ENCODE measurements around the gene NELL2. TPM values are rescaled to one million over a fixed set of nuclear protein-coding genes. Genes with fewer than 3 reads are reported as not detected.

NELL2 gene
- total RNA-seq, 2 donors from 2014 or later: 47.5 to 82.3 TPM

DNA sequence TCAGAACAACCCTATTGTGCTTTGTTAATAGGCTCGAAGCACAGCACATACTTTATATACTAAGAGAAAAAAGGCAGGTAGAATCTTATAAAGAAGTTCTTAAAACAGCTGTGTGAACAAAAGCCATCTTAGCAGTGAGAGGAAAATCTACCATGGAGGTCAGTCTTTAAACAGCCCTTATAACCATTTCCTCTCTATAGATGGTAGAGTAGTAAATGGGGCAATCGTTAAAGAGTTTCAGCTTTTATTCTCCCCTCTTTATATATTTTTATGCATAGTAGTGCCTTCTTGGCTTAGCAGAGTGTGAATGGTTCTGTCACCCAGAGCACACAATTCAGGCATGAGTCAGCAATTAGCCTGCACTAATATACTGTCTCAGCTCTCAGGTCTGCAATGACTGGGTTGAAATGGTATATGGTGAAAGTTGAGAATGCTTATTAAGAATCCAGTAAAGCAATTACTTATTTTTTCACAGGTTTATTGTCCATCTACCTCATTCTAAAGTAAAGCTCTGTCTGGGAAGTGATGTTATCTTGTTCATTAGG lies 305.0 kb downstream of the NELL2 start:
- DNase-seq (ENCODE audit: low spot score in 2 of 2) (no peak), ATAC-seq (no peak)
- H3K27ac Mint-ChIP-seq: no peak overlapping the region
- peaks cover 1 to 5% of the 10 kb centered on the region in 2 donors for H3K36me3 Mint-ChIP-seq
- peaks cover 0 to 2% of the 10 kb centered on the region in 2 donors for H3K9me3 Mint-ChIP-seq

DNA sequence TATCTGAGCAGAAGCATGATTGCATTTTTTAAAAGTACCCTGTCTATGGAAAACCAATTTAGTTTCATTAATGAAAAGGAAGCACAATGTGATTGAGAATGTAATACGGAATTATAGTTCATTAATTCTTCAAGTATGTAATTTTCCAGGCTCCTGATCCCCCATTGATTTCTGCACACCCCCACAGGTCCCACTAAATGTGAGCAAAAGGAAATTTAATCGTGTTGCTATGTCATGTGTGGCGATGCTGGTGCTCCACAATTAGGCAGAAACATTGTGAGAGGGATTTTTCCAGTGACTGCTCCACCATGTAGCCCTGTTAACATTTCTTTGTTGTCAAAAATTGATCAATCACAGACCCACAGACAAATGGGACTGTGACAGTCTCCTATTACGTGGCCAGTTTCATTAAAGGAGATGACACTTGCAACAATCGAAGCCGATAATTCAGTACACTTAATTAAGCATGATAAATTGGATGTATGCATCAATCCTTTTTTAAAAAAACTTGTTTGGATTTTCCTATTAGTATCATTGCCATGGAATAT lies 306.0 kb downstream of the NELL2 start:
- peaks cover 0 to 9% of the 10 kb centered on the region in 2 donors for H3K9me3 Mint-ChIP-seq
- H3K36me3 Mint-ChIP-seq: peaks cover 11% of the 10 kb centered on the region in 2 donors
- ATAC-seq (no peak), DNase-seq (ENCODE audit: low spot score in 2 of 2) (no peak)
- H3K27ac Mint-ChIP-seq: no peak overlapping the region

DNA sequence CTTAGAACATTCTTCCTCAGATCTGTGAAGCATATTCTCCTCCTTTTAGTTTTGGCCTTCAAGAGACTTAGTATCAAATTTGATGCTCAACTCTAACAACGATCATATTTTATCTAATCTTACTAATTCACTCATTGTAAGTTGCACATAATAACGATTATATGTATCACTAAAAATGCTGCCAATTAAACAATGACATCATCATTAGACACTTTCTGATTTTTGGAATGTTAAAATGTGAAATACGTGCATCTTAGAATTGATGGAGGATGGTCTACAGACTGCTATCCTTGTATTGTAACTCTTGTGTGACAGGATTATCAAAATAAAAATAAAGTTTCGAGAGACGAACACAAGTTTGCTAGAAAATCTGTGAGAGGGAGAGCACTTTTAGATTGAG lies 311.0 kb downstream of the NELL2 start:
- H3K27ac Mint-ChIP-seq: no peak overlapping the region
- H3K36me3 Mint-ChIP-seq: peaks cover 13 to 18% of the 10 kb centered on the region in 2 donors
- no peak for ATAC-seq
- DNase-seq (ENCODE audit: low spot score in 2 of 2): no peak
- H3K9me3 Mint-ChIP-seq: peaks cover 0 to 13% of the 10 kb centered on the region in 2 donors

DNA sequence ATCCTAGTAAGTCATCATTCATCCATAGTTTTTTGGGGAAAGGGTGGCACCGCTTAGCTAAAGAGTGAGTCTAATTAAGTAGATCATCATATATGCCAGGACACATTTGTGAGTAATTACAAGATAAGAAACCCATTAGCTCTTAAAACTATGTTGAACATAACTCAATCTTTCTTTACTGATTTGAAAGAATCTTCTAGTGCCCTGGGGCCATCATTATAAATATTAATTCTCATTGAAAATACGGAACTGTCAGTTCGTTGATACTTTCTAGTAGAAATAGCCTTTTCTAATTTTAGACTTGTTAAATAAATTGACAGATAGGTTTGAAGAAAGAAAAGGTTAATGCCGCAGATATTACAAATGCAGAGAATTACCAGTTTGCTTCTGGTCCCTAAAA lies 312.6 kb downstream of the NELL2 start:
- Mint-ChIP-seq H3K27ac (no peak overlapping the region), H3K9me3 (peaks cover 0 to 24% of the 10 kb centered on the region in 2 donors), H3K36me3 (peaks cover 13 to 26% of the 10 kb centered on the region in 2 donors)
- DNase-seq (ENCODE audit: low spot score in 2 of 2) (no peak), ATAC-seq (no peak)

DNA sequence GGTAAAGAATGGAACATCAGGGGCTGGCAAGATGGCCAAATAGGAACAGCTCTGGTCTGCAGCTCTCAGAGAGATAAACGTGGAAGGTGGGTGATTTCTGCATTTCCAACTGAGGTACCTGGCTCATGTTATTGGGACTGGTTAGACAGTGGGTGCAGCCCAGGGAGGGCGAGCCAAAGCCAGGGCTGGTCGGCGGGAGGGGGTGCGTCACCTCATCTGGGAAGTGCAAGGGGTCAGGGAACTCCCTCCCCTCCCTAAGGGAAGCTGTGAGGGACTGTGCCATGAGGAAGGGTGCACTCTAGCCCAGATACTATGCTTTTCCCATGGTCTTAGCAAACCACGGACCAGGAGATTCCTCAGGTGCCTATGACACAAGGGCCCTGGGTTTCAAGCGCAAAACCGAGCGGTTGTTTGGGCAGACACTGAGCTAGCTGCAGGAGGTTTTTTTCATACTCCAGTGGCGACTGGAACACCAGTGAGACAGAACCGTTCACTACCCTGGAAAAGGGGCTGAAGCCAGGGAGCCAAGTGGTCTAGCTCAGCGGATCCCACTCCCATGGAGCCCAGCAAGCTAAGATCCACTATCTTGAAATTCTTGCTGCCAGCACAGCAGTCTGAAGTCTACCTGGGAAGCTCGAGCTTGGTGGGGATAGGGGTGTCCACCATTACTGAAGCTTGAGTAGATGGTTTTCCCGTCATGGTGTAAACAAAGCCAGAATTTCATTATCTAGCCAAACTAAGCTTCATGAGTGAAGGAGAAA lies 317.6 kb downstream of the NELL2 start:
- peaks cover 6 to 19% of the 10 kb centered on the region in 2 donors for H3K9me3 Mint-ChIP-seq
- DNase-seq (ENCODE audit: low spot score in 2 of 2): no peak
- no peak overlapping the region for H3K27ac Mint-ChIP-seq
- peaks cover 11 to 23% of the 10 kb centered on the region in 2 donors for H3K36me3 Mint-ChIP-seq
- ATAC-seq: no peak

DNA sequence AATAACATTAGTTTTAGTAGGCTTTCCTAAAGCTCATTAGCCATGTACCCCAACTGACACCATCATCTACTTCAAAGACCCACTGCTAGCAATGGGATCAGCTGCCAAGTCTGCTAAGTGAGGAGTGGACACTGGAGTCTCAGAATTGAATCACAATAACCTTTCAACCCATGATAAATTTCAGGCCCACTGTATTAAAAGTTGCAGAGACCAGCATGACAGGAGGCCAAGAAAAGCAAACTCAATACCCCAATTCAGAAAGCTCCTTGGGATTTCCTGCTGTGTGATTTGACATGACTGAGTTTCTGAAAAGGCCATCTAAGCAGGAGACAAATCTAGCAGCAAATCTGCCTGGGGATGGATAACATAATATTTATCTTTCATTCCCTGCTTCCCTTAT lies 320.7 kb downstream of the NELL2 start:
- no peak overlapping the region for H3K27ac Mint-ChIP-seq
- ATAC-seq (no peak), DNase-seq (ENCODE audit: low spot score in 2 of 2) (no peak)
- H3K36me3 Mint-ChIP-seq: peaks cover 11 to 22% of the 10 kb centered on the region in 2 donors
- peaks cover 6 to 19% of the 10 kb centered on the region in 2 donors for H3K9me3 Mint-ChIP-seq

DNA sequence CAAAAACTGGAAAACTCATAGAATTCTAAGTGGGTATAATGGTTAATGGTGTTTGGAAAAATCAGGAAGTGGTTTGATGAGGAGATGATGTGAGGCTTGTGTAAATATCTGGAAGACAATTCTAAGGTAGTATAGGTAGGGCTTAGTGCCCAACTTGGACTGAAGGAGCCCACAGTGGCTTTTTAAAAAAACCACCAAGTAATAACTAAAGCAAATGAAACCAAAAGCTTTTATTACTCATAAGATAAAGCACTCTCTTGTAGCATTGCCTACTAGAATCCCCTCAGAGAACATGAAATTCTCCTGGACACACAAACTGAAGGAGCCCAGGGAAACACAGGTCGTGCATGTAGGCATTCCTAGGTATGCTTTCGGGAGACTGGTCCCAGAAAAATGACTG lies 324.5 kb downstream of the NELL2 start:
- DNase-seq (ENCODE audit: low spot score in 2 of 2): no peak
- H3K27ac Mint-ChIP-seq: no peak overlapping the region
- no peak for ATAC-seq
- no peaks in the 10 kb centered on the region for H3K36me3 Mint-ChIP-seq
- no peaks in the 10 kb centered on the region for H3K9me3 Mint-ChIP-seq

DNA sequence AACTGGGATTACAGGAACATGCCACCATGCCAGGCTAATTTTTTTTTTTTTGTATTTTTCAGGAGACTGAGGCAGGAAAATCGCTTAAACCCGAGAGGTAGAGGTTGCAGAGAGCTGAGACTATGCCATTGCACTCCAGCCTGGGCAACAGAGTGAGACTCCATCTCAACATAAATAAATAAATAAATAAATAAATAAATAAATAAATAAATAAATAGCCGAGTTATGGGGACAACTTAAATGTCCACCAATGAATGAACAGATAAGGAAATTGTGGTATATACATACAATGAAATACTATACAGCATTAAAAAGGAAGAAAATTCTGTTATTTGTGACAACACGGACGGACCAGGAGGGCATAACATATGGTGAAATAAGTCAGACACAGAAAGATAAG lies 325.7 kb downstream of the NELL2 start:
- no peaks in the 10 kb centered on the region for H3K36me3 Mint-ChIP-seq
- no peak overlapping the region for H3K27ac Mint-ChIP-seq
- DNase-seq (ENCODE audit: low spot score in 2 of 2): no peak
- no peaks in the 10 kb centered on the region for H3K9me3 Mint-ChIP-seq
- no peak for ATAC-seq

DNA sequence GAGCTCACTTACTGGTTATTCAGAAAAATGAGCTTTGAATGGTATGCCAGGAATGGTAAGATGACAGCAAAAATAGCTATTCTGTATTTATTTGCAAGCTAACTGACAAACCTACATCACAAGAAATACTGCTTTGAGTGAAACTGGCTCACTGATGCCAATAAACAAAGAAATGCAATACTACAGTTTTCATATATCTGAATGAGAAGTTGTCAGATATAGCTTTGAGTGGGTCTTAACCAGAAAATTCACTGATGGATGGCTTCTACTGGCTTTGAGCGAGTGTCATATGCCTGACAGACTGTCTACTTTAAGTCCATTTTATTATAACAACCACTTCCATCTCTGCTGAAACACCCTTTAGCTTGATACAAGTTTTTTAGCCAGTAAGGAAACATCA lies 330.1 kb downstream of the NELL2 start:
- DNase-seq (ENCODE audit: low spot score in 2 of 2): no peak
- Mint-ChIP-seq H3K9me3 (no peaks in the 10 kb centered on the region), H3K27ac (no peak overlapping the region), H3K36me3 (no peaks in the 10 kb centered on the region)
- no peak for ATAC-seq

DNA sequence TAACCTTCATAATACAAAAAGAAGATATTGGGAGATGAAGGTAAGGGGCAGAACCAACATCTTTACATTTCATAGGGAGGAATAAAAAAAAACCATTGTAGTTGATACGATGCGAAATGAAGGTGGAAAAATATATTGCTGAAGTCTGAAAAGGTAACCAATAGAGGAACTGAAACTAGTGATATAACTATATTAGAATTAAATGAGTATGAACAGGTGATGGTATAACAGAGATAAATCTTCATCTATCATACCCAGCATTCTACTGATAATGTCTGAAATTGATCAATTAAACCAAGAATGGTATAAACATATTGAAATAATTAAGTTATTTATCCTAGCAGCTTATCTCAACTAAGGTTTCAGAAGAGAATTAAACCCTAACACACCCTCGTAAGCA lies 332.1 kb downstream of the NELL2 start:
- Mint-ChIP-seq H3K27ac (no peak overlapping the region), H3K36me3 (no peaks in the 10 kb centered on the region), H3K9me3 (no peaks in the 10 kb centered on the region)
- DNase-seq (ENCODE audit: low spot score in 2 of 2) (no peak), ATAC-seq (no peak)

DNA sequence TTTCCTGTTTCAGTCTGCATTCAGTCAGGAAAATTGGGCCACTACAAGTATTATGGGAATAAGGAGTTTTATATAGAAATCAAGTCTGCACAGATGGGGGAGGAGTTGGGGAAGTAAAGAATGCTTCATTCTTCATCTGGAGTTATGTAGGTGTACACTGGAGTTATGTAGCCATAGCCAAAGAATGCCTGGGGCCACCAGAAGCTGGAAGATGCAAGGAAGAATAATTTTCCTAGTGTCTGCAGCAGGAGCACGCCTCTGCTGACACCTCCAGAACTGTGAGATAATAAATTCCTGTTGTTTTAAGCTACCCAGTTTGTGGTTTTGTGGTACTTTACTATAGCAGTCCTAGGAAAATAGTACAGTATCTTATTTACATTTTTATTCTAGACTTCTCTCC lies 333.4 kb downstream of the NELL2 start:
- H3K9me3 Mint-ChIP-seq: no peaks in the 10 kb centered on the region
- ATAC-seq (no peak), DNase-seq (ENCODE audit: low spot score in 2 of 2) (no peak)
- no peaks in the 10 kb centered on the region for H3K36me3 Mint-ChIP-seq
- H3K27ac Mint-ChIP-seq: no peak overlapping the region

DNA sequence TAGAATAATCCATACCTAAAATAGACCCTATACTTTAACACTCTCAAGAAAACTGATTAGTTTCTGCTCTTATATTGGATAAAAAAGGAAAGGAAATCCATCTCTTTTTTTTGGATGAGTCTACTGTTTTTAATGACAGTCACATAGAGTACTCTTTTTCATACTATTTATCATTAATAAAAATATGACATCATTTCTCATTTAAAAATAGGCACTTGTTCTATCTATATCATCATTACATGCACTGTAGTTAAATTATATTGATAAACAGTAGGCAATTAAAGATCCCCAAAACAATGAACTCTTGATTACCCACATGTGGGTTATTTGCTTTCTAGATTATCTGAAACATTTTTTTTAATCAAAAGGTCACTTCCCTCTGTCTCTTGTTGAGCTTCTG lies 338.8 kb downstream of the NELL2 start:
- no peak for ATAC-seq
- Mint-ChIP-seq H3K27ac (no peak overlapping the region), H3K9me3 (no peaks in the 10 kb centered on the region), H3K36me3 (no peaks in the 10 kb centered on the region)
- no peak for DNase-seq (ENCODE audit: low spot score in 2 of 2)

DNA sequence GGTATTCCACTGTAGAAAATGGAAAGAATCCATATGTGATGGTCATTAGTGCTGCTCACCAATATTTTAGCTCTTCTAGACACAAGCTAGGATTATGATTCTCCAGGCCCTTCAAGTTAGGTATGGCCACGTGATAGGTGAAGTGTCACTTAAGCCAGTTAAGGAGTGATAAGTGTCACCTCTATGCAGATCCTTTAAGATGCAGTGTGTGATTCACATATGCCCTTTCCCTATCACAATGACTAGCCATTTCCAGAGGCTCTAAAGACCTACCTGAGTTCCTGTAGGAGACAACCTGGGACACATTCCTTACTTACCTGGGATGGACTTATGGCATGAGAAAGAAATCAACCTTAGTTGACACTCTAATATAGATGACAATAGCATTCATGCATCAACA lies 343.2 kb downstream of the NELL2 start:
- H3K27ac Mint-ChIP-seq: no peak overlapping the region

DNA sequence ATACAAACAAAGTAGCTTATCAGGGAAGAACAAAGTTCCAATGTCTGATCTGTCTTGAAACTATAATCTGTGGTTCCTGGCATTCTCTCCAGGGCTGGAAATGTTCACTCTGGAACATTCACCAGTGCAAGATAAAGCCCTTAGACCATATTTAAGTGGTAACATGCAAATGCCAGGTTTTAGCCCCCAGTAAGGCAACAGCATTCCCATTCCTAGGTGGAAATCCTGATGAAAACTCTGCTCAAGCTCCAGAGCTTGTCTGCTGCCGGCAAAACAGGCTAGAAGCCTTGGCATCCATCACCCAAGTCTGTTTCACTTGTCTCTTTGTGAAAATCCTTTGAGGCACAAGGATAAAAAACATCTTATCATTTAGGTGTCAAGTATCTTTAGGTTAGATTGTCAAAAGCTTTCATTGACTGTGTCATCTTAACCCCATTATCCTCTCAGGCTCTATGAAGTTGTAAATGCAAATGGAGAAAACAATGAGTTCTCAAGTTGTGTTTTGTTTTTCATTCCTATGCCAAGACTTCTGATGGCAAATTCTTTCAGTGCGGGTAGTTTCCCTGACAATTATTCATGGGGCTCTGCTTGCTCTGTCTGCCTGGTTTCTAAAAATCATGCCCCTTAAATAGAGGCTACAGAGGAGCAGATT lies 344.7 kb downstream of the NELL2 start:
- Mint-ChIP-seq H3K27ac (no peak overlapping the region), H3K36me3 (no peaks in the 10 kb centered on the region), H3K9me3 (no peaks in the 10 kb centered on the region)
- DNase-seq (ENCODE audit: low spot score in 2 of 2) (no peak), ATAC-seq (no peak)

More for the DNA sequence above, 343.2 kb downstream of the NELL2 start:
- DNase-seq (ENCODE audit: low spot score in 2 of 2): no peak
- ATAC-seq: no peak
- Mint-ChIP-seq H3K9me3 (no peaks in the 10 kb centered on the region), H3K36me3 (no peaks in the 10 kb centered on the region)

DNA sequence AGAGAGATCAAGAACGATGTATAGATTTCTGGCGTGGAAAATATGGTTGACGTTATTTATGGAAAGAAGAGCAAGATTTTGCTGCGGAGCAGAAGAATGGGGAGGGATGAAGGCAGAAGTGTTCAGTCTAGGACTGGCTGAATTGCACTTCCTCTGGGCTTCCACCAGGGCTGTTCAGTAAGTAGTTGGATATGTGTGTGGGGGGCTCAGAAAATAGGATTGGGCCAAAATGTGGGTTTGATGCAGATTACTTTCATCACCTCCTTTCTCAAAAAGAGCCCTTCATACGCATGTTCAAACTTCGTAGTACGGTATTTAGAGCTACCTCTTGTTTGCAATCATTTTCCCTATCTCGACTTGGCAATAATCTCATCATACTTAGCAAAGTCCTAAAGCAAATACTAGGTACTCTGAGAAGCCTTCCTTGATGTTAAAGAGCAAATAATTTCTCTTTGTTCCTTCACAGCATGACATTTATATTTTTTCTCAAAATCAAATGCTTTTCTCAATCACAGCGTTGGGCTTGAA lies 349.4 kb downstream of the NELL2 start:
- Mint-ChIP-seq H3K27ac (no peak overlapping the region), H3K36me3 (no peaks in the 10 kb centered on the region), H3K9me3 (no peaks in the 10 kb centered on the region)
- no peak for ATAC-seq
- no peak for DNase-seq (ENCODE audit: low spot score in 2 of 2)

DNA sequence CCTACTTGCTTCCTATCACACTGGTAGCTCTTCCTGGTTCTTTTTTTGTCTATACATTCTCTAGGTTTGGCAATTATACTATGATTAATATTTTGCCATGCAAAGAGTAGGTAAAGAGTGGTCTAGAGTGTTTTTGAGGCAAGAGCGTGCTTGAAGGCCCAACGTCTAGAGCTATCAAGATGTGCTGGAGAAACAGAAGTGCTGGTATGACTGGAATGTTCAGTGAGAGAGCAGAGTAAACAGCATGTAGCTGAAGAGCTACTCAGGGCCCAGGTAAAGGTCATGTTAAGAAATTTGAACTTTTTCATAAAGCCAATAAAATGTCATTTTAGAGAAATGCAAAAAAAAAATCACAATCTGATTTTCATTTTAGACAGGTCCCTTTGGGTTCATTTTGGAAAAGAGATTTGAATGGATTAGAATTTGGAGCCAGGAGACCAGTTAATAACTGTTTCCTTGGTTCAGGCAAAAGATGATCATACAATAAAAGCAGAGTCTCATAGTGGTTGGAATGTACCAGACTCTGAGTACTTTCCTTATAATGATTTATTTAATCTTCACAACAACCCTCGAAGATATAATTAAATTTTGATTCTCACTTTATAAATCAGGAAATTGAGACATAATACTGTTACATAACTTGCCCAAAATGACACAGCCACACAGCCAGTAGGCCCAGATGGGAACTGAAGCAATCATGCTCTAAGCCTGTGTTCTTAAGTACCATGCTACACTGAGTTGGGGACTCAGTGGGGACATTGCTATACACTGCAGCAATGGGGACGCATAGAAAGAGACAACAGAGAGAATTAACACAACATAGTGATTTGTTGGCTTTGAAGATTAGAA lies 350.1 kb downstream of the NELL2 start:
- no peaks in the 10 kb centered on the region for H3K9me3 Mint-ChIP-seq
- H3K36me3 Mint-ChIP-seq: no peaks in the 10 kb centered on the region
- H3K27ac Mint-ChIP-seq: no peak overlapping the region

More for the DNA sequence above, 350.1 kb downstream of the NELL2 start:
- no peak for DNase-seq (ENCODE audit: low spot score in 2 of 2)
- no peak for ATAC-seq

All from activated naive CD4-positive, alpha-beta T cell treated with anti-CD3 and anti-CD28 coated beads, Interleukin-2, amount 50 U/mL, for 72 hours (primary cell).